Measurements from ENCODE around the gene FOXN3. TPM values are rescaled to one million over a fixed set of nuclear protein-coding genes. Genes with fewer than 3 reads are reported as not detected.

FOXN3 gene
- total RNA-seq, 1 experiment from 2014 or later, result 8.8 TPM

DNA sequence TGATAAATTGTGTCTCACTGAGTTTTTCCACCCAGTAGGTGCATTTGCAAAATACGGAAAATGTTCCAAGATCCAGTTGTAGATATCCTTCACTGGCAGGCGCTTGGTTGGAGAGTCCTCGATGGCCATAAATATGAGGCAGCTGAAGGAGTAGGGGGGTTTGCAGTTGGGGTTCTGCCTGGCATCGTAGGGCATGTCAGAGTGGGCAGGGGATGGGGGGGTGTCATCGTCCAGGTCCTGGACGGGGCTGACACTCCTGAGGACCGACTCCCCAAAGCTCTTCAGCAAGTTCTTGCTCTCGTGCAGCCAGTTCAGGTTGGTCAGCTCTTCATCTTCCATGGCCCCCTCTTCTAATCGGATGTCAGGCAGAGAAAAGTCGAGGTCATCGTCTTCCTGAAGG lies 5.1 kb downstream of the FOXN3 start:
- in situ Hi-C loops (cut with HindIII; ENCODE audit: low pct_unique_long_range_greater_than_20kb, low sequenced_read_pairs) (no loop called here), intact Hi-C loops (cut with micrococcal nuclease; ENCODE audit: unreplicated experiment) (no loop called here)
- Histone ChIP-seq H3K4me3 (ENCODE audit: low read depth in 2 of 2, low read length in 2 of 2) (no peak overlapping the region), H3K27me3 (ENCODE audit: control insufficient read depth, insufficient read depth, low read length) (no peaks in the 10 kb centered on the region), H3K9me3 (ENCODE audit: control insufficient read depth, insufficient read depth, low read depth, low read length) (no peaks in the 10 kb centered on the region), H3K27ac (ENCODE audit: low read length) (no peak overlapping the region), H3K36me3 (ENCODE audit: control insufficient read depth, insufficient read depth, low read length) (no peaks in the 10 kb centered on the region), H3K4me1 (ENCODE audit: control insufficient read depth, insufficient read depth, low read length) (no peaks in the 10 kb centered on the region)
- no peak for DNase-seq (ENCODE audit: low read depth, low spot score)
- CTCF ChIA-PET, result no interaction called here
- POLR2A ChIA-PET, result no interaction called here
- no peak for ATAC-seq
- BruUV-seq (replicated peaks), result no TSS peak
- no peak for TF ChIP-seq REST (IDR thresholded peaks at IDR 0.05; ENCODE audit: insufficient read depth in 1 of 2, low read depth in 2 of 2, low read length in 1 of 2)
- TF ChIP-seq CTCF (IDR thresholded peaks at IDR 0.05), result no peak
- TF ChIP-seq SIN3A (IDR thresholded peaks at IDR 0.05; ENCODE audit: borderline replicate concordance, insufficient read depth, low read depth, low read length), result no peak
- TF ChIP-seq POLR2AphosphoS5 (IDR thresholded peaks at IDR 0.05; ENCODE audit: low read depth, low read length), result no peak
- TF ChIP-seq TCF7L2 (IDR thresholded peaks at IDR 0.05; ENCODE audit: low read depth, low read length), result no peak

DNA sequence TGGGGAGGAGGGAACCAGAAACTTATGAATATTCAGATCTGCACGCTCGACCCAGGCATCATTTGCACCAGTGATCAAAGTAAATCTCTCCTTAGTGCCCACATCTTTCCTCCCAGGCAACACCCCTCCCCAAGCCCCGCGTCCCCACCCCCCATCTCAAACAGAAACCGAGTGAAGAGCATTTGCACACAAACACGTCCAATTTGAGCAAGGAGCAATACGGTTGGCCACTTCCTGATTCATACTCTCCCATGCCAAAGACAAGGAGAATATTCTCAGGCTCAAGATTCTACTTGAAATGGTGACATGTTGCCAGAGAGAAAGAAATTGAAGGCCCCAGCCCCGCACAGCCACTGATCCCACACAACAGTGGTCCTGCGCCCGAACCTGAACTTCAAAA lies 7.1 kb downstream of the FOXN3 start:
- Histone ChIP-seq H3K27me3 (ENCODE audit: control insufficient read depth, insufficient read depth, low read length) (no peaks in the 10 kb centered on the region), H3K4me1 (ENCODE audit: control insufficient read depth, insufficient read depth, low read length) (no peaks in the 10 kb centered on the region), H3K36me3 (ENCODE audit: control insufficient read depth, insufficient read depth, low read length) (no peaks in the 10 kb centered on the region), H3K27ac (ENCODE audit: low read length) (no peak overlapping the region), H3K9me3 (ENCODE audit: control insufficient read depth, insufficient read depth, low read depth, low read length) (no peaks in the 10 kb centered on the region), H3K4me3 (ENCODE audit: low read depth in 2 of 2, low read length in 2 of 2) (no peak overlapping the region)
- TF ChIP-seq REST (IDR thresholded peaks at IDR 0.05; ENCODE audit: insufficient read depth in 1 of 2, low read depth in 2 of 2, low read length in 1 of 2), result no peak
- no peak for TF ChIP-seq TCF7L2 (IDR thresholded peaks at IDR 0.05; ENCODE audit: low read depth, low read length)
- no peak for TF ChIP-seq SIN3A (IDR thresholded peaks at IDR 0.05; ENCODE audit: borderline replicate concordance, insufficient read depth, low read depth, low read length)
- TF ChIP-seq POLR2AphosphoS5 (IDR thresholded peaks at IDR 0.05; ENCODE audit: low read depth, low read length), result no peak
- no peak for TF ChIP-seq CTCF (IDR thresholded peaks at IDR 0.05)
- ATAC-seq (no peak), DNase-seq (ENCODE audit: low read depth, low spot score) (no peak)
- no TSS peak for BruUV-seq (replicated peaks)
- intact Hi-C loops (cut with micrococcal nuclease; ENCODE audit: unreplicated experiment), result no loop called here
- in situ Hi-C loops (cut with HindIII; ENCODE audit: low pct_unique_long_range_greater_than_20kb, low sequenced_read_pairs), result no loop called here
- ChIA-PET CTCF (no interaction called here), POLR2A (no interaction called here)
